Panc1 (cell line): ENCODE data around the gene ELP5. TPM values are rescaled to one million over a fixed set of nuclear protein-coding genes. Genes with fewer than 3 reads are reported as not detected.

Experiments
- ATAC-seq: fragments of 200-7000 bp; cut with Tn5 transposase; 2 replicates; pipeline ENCODE4 v1.9.1; 2020; ENCODE audit warnings: mild to moderate bottlenecking, moderate library complexity
- BruUV-seq: library from RNA; stranded (reverse); fragments of 400-500 nt; replicated peaks from 2 replicates; lab custom pipeline; 2021; lab: Mats Ljungman, UMichigan
- CTCF ChIA-PET: fragments of 300-600 bp; sonication (Branson Sonifier 250); formaldehyde crosslinking; loops from one replicate; lab custom pipeline; 2022; ENCODE audit warnings: antibody characterized with exemption; lab: Charles Lee
- POLR2A ChIA-PET: fragments of 300-600 bp; sonication (Branson Sonifier 250); formaldehyde crosslinking; loops from one replicate; lab custom pipeline; 2022; ENCODE audit warnings: antibody characterized with exemption; lab: Charles Lee
- DNase-seq: peaks from one replicate; pipeline ENCODE4 v3.0.0-alpha.2; 2010; ENCODE audit warnings: low read depth, low spot score
- H3K27ac ChIP-seq: 2 replicates; pipeline ENCODE4 v1.5.1; 2011; ENCODE audit warnings: mild to moderate bottlenecking, low read length, inconsistent platforms
- H3K27me3 ChIP-seq: fragments of 200-500 bp; sonication (Bioruptor generic); 2 replicates; pipeline ENCODE4 v1.6.0; 2014; ENCODE audit warnings: low read length, inconsistent platforms; ENCODE audit not compliant: control insufficient read depth, insufficient read depth
- H3K36me3 ChIP-seq: fragments of 200-500 bp; sonication (Bioruptor generic); 2 replicates; pipeline ENCODE4 v1.5.1; 2014; ENCODE audit warnings: inconsistent platforms, mild to moderate bottlenecking, low read length, moderate library complexity; ENCODE audit not compliant: control insufficient read depth, insufficient read depth
- H3K4me1 ChIP-seq: 2 replicates; pipeline ENCODE4 v1.5.1; 2011; ENCODE audit warnings: inconsistent platforms, mild to moderate bottlenecking, low read length, moderate library complexity; ENCODE audit not compliant: control insufficient read depth, insufficient read depth
- H3K4me3 ChIP-seq, 2 experiments: 2 replicates each; pipeline ENCODE4 v1.5.1; 2011 to 2012; ENCODE audit warnings: low read depth in 2 of 2, low read length in 2 of 2, mild to moderate bottlenecking in 2 of 2, inconsistent platforms in 1 of 2, moderate library complexity in 1 of 2
- H3K9me3 ChIP-seq: fragments of 200-500 bp; sonication (Bioruptor generic); 2 replicates; pipeline ENCODE4 v1.5.1; 2014; ENCODE audit warnings: low read depth, mild to moderate bottlenecking, inconsistent platforms, low read length, moderate library complexity; ENCODE audit not compliant: control insufficient read depth, insufficient read depth
- POLR2AphosphoS5 ChIP-seq: IDR thresholded peaks from 2 replicates; pipeline ENCODE4 v1.6.1; 2012; ENCODE audit warnings: mild to moderate bottlenecking, low read depth, low read length, moderate library complexity
- SIN3A ChIP-seq: IDR thresholded peaks from 2 replicates; pipeline ENCODE4 v1.6.1; 2012; ENCODE audit warnings: low read depth, mild to moderate bottlenecking, low read length, moderate library complexity, borderline replicate concordance; ENCODE audit not compliant: insufficient read depth
- TCF7L2 ChIP-seq: IDR thresholded peaks from 2 replicates; pipeline ENCODE4 v1.6.1; 2011; ENCODE audit warnings: mild to moderate bottlenecking, low read depth, low read length, inconsistent platforms
- in situ Hi-C: cut with HindIII; loops from 2 replicates; pipeline ENCODE4 v1.10.0; 2016; ENCODE audit warnings: low sequenced_read_pairs, low pct_unique_long_range_greater_than_20kb
- intact Hi-C: fragments of 100-400 bp; cut with micrococcal nuclease; formaldehyde crosslinking; loops from one replicate; pipeline ENCODE4 v1.10.0; 2022; ENCODE audit not compliant: unreplicated experiment
- total RNA-seq: library from RNA; stranded (reverse); gene quantifications from one replicate; pipeline ENCODE4 v1.2.1, GENCODE V29; 2021; ENCODE audit not compliant: unreplicated experiment
- TF ChIP-seq, protein P1 (sequence below): fragments of 450-650 bp; IDR thresholded peaks from 2 replicates; pipeline ENCODE4 v1.5.1; 2017; ENCODE audit warnings: mild to moderate bottlenecking
- TF ChIP-seq, protein P2 (sequence below), 2 experiments: IDR thresholded peaks; 2 replicates each; pipeline ENCODE4 v1.6.1; 2011 to 2012; ENCODE audit warnings: low read depth in 2 of 2, control low read depth in 1 of 2, low read length in 1 of 2, mild to moderate bottlenecking in 1 of 2, moderate library complexity in 1 of 2; ENCODE audit not compliant: insufficient read depth in 1 of 2

ELP5 gene
- total RNA-seq, 1 experiment from 2014 or later = 89.5 TPM

DNA sequence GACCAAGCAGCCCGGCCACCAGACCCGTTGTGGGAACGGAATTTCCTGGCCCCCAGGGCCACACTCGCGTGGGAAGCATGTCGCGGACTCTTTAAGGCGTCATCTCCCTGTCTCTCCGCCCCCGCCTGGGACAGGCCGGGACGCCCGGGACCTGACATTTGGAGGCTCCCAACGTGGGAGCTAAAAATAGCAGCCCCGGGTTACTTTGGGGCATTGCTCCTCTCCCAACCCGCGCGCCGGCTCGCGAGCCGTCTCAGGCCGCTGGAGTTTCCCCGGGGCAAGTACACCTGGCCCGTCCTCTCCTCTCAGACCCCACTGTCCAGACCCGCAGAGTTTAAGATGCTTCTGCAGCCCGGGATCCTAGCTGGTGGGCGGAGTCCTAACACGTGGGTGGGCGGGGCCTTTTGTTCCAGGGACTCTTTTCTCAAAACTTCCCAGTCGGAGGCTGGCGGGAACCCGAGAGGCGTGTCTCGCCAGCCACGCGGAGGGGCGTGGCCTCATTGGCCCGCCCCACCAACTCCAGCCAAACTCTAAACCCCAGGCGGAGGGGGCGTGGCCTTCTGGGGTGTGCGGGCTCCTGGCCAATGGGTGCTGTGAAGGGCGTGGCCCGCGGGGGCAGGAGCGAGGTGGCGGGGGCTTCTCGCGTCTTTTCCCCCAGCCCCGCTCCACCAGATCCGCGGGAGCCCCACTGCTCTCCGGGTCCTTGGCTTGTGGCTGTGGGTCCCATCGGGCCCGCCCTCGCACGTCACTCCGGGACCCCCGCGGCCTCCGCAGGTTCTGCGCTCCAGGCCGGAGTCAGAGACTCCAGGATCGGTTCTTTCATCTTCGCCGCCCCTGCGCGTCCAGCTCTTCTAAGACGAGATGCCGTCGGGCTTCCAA is 29.3 kb downstream of the ELP5 start, which contains the start of gene SLC2A4:
TSS of gene SLC2A4 (plus strand) at position 645 of the 879 bp plus-strand sequence. CDS start at position 862, 217 bp downstream.
- DNase-seq = peak; percentile 89

GRCh38 chr17:7281953-7282751 is 30.1 kb downstream of the ELP5 start:
- no peaks in the 10 kb centered on the region for H3K4me1 ChIP-seq
- H3K36me3 ChIP-seq = no peaks in the 10 kb centered on the region
- TF ChIP-seq, protein P1, sequence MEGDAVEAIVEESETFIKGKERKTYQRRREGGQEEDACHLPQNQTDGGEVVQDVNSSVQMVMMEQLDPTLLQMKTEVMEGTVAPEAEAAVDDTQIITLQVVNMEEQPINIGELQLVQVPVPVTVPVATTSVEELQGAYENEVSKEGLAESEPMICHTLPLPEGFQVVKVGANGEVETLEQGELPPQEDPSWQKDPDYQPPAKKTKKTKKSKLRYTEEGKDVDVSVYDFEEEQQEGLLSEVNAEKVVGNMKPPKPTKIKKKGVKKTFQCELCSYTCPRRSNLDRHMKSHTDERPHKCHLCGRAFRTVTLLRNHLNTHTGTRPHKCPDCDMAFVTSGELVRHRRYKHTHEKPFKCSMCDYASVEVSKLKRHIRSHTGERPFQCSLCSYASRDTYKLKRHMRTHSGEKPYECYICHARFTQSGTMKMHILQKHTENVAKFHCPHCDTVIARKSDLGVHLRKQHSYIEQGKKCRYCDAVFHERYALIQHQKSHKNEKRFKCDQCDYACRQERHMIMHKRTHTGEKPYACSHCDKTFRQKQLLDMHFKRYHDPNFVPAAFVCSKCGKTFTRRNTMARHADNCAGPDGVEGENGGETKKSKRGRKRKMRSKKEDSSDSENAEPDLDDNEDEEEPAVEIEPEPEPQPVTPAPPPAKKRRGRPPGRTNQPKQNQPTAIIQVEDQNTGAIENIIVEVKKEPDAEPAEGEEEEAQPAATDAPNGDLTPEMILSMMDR = no peak
- no peak for TF ChIP-seq POLR2AphosphoS5
- TF ChIP-seq TCF7L2 = no peak
- TF ChIP-seq, protein P2, sequence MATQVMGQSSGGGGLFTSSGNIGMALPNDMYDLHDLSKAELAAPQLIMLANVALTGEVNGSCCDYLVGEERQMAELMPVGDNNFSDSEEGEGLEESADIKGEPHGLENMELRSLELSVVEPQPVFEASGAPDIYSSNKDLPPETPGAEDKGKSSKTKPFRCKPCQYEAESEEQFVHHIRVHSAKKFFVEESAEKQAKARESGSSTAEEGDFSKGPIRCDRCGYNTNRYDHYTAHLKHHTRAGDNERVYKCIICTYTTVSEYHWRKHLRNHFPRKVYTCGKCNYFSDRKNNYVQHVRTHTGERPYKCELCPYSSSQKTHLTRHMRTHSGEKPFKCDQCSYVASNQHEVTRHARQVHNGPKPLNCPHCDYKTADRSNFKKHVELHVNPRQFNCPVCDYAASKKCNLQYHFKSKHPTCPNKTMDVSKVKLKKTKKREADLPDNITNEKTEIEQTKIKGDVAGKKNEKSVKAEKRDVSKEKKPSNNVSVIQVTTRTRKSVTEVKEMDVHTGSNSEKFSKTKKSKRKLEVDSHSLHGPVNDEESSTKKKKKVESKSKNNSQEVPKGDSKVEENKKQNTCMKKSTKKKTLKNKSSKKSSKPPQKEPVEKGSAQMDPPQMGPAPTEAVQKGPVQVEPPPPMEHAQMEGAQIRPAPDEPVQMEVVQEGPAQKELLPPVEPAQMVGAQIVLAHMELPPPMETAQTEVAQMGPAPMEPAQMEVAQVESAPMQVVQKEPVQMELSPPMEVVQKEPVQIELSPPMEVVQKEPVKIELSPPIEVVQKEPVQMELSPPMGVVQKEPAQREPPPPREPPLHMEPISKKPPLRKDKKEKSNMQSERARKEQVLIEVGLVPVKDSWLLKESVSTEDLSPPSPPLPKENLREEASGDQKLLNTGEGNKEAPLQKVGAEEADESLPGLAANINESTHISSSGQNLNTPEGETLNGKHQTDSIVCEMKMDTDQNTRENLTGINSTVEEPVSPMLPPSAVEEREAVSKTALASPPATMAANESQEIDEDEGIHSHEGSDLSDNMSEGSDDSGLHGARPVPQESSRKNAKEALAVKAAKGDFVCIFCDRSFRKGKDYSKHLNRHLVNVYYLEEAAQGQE (IDR thresholded peaks at IDR 0.05; ENCODE audit: insufficient read depth in 1 of 2, low read depth in 2 of 2, low read length in 1 of 2) = no peak
- TF ChIP-seq SIN3A = no peak
- no TSS peak for BruUV-seq
- in situ Hi-C loops (no loop called here), intact Hi-C loops (loop anchor here (2.0 kb wide), 1 partner anchor 15 kb away; no protein-coding TSS in a partner anchor)
- CTCF ChIA-PET = interaction anchor here (1.8 kb wide), 1 partner anchor 31 kb away, joined by 13 read pairs; no protein-coding TSS in a partner anchor
- H3K27ac ChIP-seq = no peak overlapping the region
- H3K9me3 ChIP-seq = no peaks in the 10 kb centered on the region
- POLR2A ChIA-PET = interaction anchor here (0.5 to 0.7 kb wide), 2 partner anchors 10 to 250 kb away, joined by 4 to 5 read pairs; no protein-coding TSS in a partner anchor
- H3K4me3 ChIP-seq = peak overlapping the region; percentile 46 to 64
- ATAC-seq (no peak), DNase-seq (no peak)
- no peaks in the 10 kb centered on the region for H3K27me3 ChIP-seq

More for the DNA sequence above, 29.3 kb downstream of the ELP5 start, which contains the start of gene SLC2A4:
- ChIA-PET POLR2A (interaction anchor here (1.0 kb wide), 1 partner anchor 32 kb away, joined by 3 read pairs; no protein-coding TSS in a partner anchor), CTCF (interaction anchor here (0.7 to 1.8 kb wide), 3 partner anchors 15 to 90 kb away, joined by 4 to 13 read pairs (median 11); no protein-coding TSS in a partner anchor)
- ATAC-seq = peak; percentile 79
- Histone ChIP-seq H3K36me3 (no peaks in the 10 kb centered on the region), H3K4me1 (no peaks in the 10 kb centered on the region), H3K27me3 (no peaks in the 10 kb centered on the region), H3K27ac (peak within 1 kb of the TSS; percentile 63; the same call in 1 of the 2 replicates), H3K4me3 (peak within 1 kb of the TSS; percentile 46 to 64), H3K9me3 (no peaks in the 10 kb centered on the region)
- in situ Hi-C loops (no loop called here), intact Hi-C loops (loop anchor here (2.0 kb wide), 1 partner anchor 15 kb away; no protein-coding TSS in a partner anchor)
- TF ChIP-seq POLR2AphosphoS5 = no peak
- 0 out of 2 replicates have a peak, but pooled peaks have one; percentile 50 for TF ChIP-seq SIN3A
- TF ChIP-seq, protein P1 = no peak
- peak; percentile 80; the same call in 1 of the 2 replicates for TF ChIP-seq TCF7L2
- TF ChIP-seq, protein P2 (IDR thresholded peaks at IDR 0.05; ENCODE audit: insufficient read depth in 1 of 2, low read depth in 2 of 2, low read length in 1 of 2) = no peak
- BruUV-seq = no TSS peak
